ENCODE measurements around the gene PLCXD1. TPM values are rescaled to one million over a fixed set of nuclear protein-coding genes. Genes with fewer than 3 reads are reported as not detected.
"Not testable (repeated sequence)": the region's sequence is repeated elsewhere in the genome, so short reads cannot be mapped to it uniquely, and the experiment has no call there.

The PLCXD1 gene
- total RNA-seq, 1 experiment from 2014 or later, result 19.1 TPM

DNA sequence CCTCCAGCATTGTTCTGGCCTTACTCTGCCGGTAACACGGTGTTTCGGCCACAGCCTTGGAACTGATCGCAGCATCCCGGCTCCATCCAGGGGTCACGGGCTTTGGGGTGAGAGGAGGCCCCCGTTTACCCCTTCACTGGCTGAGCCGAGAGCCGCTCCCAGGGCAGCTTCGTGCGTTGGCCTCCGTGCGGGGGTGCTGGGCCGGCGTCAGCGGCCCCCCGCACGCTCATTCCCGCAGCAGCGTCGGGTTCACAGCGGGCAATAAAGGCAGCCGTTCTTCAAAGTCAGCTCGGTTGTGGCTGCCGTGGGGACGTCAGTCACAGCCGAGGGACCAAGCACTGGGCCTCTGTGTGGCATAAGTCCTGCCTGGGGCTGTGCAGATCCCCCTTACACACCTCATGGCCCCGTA lies 25.3 kb upstream of the PLCXD1 start:
- DNase-seq, result no peak
- TF ChIP-seq, protein P1, sequence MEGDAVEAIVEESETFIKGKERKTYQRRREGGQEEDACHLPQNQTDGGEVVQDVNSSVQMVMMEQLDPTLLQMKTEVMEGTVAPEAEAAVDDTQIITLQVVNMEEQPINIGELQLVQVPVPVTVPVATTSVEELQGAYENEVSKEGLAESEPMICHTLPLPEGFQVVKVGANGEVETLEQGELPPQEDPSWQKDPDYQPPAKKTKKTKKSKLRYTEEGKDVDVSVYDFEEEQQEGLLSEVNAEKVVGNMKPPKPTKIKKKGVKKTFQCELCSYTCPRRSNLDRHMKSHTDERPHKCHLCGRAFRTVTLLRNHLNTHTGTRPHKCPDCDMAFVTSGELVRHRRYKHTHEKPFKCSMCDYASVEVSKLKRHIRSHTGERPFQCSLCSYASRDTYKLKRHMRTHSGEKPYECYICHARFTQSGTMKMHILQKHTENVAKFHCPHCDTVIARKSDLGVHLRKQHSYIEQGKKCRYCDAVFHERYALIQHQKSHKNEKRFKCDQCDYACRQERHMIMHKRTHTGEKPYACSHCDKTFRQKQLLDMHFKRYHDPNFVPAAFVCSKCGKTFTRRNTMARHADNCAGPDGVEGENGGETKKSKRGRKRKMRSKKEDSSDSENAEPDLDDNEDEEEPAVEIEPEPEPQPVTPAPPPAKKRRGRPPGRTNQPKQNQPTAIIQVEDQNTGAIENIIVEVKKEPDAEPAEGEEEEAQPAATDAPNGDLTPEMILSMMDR (IDR thresholded peaks at IDR 0.05; ENCODE audit: unreplicated experiment), result no peak
- Mint-ChIP-seq H3K4me3 (ENCODE audit: low read depth, unreplicated experiment) (no peak overlapping the region), H3K27ac (ENCODE audit: unreplicated experiment) (no peak overlapping the region), H3K27me3 (ENCODE audit: unreplicated experiment) (no peaks in the 10 kb centered on the region), H3K36me3 (ENCODE audit: insufficient read depth, unreplicated experiment) (peaks cover 7% of the 10 kb centered on the region), H3K9me3 (ENCODE audit: low read depth, unreplicated experiment) (peaks cover 10% of the 10 kb centered on the region), H3K4me1 (ENCODE audit: low read depth, unreplicated experiment) (no peaks in the 10 kb centered on the region)
- no TSS peak for BruUV-seq (replicated peaks)
- CTCF ChIA-PET, result no interaction called here
- intact Hi-C loops (cut with micrococcal nuclease; ENCODE audit: unreplicated experiment), result no loop called here

GRCh38 chrX:257054-257453 lies 24.1 kb upstream of the PLCXD1 start:
- BruUV-seq (replicated peaks); H3K9me3 Mint-ChIP-seq (ENCODE audit: low read depth, unreplicated experiment); H3K27ac Mint-ChIP-seq (ENCODE audit: unreplicated experiment); H3K4me3 Mint-ChIP-seq (ENCODE audit: low read depth, unreplicated experiment); intact Hi-C loops (cut with micrococcal nuclease; ENCODE audit: unreplicated experiment); H3K27me3 Mint-ChIP-seq (ENCODE audit: unreplicated experiment); H3K4me1 Mint-ChIP-seq (ENCODE audit: low read depth, unreplicated experiment); DNase-seq; CTCF ChIA-PET: not testable (repeated sequence)
- H3K36me3 Mint-ChIP-seq (ENCODE audit: insufficient read depth, unreplicated experiment), result peaks cover 19% of the 10 kb centered on the region

GRCh38 chrX:257681-258289 lies 23.4 kb upstream of the PLCXD1 start:
- Mint-ChIP-seq H3K36me3 (ENCODE audit: insufficient read depth, unreplicated experiment) (peaks cover 20% of the 10 kb centered on the region), H3K27me3 (ENCODE audit: unreplicated experiment) (no peaks in the 10 kb centered on the region), H3K4me1 (ENCODE audit: low read depth, unreplicated experiment) (peaks cover 11% of the 10 kb centered on the region), H3K4me3 (ENCODE audit: low read depth, unreplicated experiment) (no peak overlapping the region), H3K27ac (ENCODE audit: unreplicated experiment) (no peak overlapping the region), H3K9me3 (ENCODE audit: low read depth, unreplicated experiment) (peaks cover 2% of the 10 kb centered on the region)
- TF ChIP-seq, protein P1 (IDR thresholded peaks at IDR 0.05; ENCODE audit: unreplicated experiment), result no peak
- DNase-seq, result no peak
- intact Hi-C loops (cut with micrococcal nuclease; ENCODE audit: unreplicated experiment), result no loop called here
- CTCF ChIA-PET, result no interaction called here
- BruUV-seq (replicated peaks), result no TSS peak

DNA sequence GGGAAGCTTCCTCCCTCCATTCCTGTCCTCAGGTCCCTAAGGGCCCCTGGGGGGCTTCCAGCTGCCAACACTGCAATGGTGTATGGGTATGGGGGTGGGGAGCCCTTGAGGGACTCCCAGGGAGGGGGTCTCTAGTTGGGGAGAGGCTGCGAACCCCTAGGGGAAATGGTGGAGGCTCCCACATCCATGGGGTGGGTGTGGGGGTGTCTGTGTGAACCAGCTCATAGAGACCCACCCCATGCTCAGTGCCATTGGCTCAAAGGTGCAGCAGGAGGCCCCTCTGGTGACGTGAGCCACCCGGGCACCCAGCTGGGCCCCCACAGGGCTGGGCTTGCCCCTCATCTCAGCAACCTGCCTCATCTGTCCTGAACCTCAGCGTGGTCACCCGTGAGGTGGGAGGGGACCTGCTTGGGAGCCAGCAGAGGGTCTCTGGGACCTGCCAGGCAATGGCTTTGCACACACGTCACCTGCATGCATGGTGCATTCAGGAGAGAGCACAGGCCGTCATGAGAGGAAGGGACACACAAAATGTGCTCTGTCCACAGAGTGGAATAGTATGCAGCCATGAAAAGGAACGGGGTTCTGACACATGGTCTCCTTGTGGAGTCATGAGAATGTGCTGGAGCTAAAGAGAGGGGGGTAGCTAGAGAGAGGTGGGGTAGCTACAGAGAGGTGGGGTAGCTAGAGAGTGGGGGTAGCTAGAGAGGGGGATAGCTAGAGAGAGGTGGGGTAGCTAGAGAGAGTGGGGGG lies 22.7 kb upstream of the PLCXD1 start:
- Mint-ChIP-seq H3K9me3 (ENCODE audit: low read depth, unreplicated experiment) (peaks cover 2% of the 10 kb centered on the region), H3K4me1 (ENCODE audit: low read depth, unreplicated experiment) (peaks cover 11% of the 10 kb centered on the region), H3K4me3 (ENCODE audit: low read depth, unreplicated experiment) (no peak overlapping the region), H3K27ac (ENCODE audit: unreplicated experiment) (no peak overlapping the region), H3K27me3 (ENCODE audit: unreplicated experiment) (no peaks in the 10 kb centered on the region), H3K36me3 (ENCODE audit: insufficient read depth, unreplicated experiment) (peaks cover 20% of the 10 kb centered on the region)
- TF ChIP-seq, protein P1 (IDR thresholded peaks at IDR 0.05; ENCODE audit: unreplicated experiment), result no peak
- BruUV-seq (replicated peaks), result no TSS peak
- CTCF ChIA-PET, result no interaction called here
- DNase-seq, result no peak
- intact Hi-C loops (cut with micrococcal nuclease; ENCODE audit: unreplicated experiment), result no loop called here
